MM.1S (cell line): Measurements from ENCODE around the gene ZBTB25.

ENCODE experiments used
- CTCF ChIP-seq: fragments of 300-600 bp; sonication (generic); IDR thresholded peaks from 2 replicates; pipeline ENCODE4 v1.5.1; 2016; ENCODE audit warnings: antibody characterized with exemption, low read length, mixed read lengths
- EZH2 ChIP-seq: fragments of 300-600 bp; sonication (generic); optimal IDR thresholded peaks from 2 replicates; pipeline ENCODE3; 2017; ENCODE audit warnings: low read depth, mild to moderate bottlenecking, antibody characterized with exemption, low read length, mixed read lengths
- EZH2phosphoT487 ChIP-seq: fragments of 300-600 bp; sonication (generic); IDR thresholded peaks from 2 replicates; pipeline ENCODE4 v1.6.1; 2018; ENCODE audit warnings: antibody characterized with exemption, low read length

- TF ChIP-seq CTCF (no peak), EZH2phosphoT487 (no peak), EZH2 (no peak)
Observed at GRCh38 chr14:64504310-64504896, 765 bp upstream of the ZBTB25 start, which contains the start of gene ZBTB1.
